OCI-LY3 (cell line): ENCODE results near the gene VSX1.

Experiments
- CTCF ChIP-seq: fragments of 200-600, 300-600 bp; sonication (generic); IDR thresholded peaks from 2 replicates; pipeline ENCODE4 v1.5.1; 2014; ENCODE audit warnings: antibody characterized with exemption, low read length, low read depth
- EZH2phosphoT487 ChIP-seq: fragments of 200-600 bp; shearing (Covaris generic); IDR thresholded peaks from 2 replicates; pipeline ENCODE4 v1.6.1; 2018; ENCODE audit warnings: antibody characterized with exemption, mixed run types, low read depth

GRCh38 chr20:25031241-25031640 lies 50.7 kb downstream of the VSX1 start:
- TF ChIP-seq CTCF (no peak), EZH2phosphoT487 (no peak)
